Measurements from ENCODE around the gene KCTD15.

KCTD15 gene

DNA sequence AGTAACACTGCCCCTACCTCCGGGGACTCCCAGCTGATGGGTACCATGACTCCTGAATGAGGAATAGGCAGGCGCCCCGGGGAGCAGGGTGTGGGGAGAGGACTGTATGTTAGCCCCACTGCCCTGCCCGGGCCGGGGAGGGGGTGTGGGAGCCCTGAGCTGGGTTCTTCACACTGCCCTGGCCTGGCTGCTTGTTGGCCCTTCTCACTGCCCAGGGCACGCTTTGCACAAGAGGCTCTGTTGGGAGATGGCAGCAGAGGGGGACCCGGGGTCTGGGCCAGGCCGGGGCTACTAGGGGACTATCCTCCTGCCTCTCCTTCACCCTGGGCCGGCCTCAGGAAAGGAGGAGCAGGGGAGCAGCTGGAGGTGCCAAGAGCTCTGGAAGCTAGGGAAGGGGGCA, 19.3 kb upstream of the KCTD15 start:
- TF ChIP-seq, protein P1, sequence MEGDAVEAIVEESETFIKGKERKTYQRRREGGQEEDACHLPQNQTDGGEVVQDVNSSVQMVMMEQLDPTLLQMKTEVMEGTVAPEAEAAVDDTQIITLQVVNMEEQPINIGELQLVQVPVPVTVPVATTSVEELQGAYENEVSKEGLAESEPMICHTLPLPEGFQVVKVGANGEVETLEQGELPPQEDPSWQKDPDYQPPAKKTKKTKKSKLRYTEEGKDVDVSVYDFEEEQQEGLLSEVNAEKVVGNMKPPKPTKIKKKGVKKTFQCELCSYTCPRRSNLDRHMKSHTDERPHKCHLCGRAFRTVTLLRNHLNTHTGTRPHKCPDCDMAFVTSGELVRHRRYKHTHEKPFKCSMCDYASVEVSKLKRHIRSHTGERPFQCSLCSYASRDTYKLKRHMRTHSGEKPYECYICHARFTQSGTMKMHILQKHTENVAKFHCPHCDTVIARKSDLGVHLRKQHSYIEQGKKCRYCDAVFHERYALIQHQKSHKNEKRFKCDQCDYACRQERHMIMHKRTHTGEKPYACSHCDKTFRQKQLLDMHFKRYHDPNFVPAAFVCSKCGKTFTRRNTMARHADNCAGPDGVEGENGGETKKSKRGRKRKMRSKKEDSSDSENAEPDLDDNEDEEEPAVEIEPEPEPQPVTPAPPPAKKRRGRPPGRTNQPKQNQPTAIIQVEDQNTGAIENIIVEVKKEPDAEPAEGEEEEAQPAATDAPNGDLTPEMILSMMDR (IDR thresholded peaks at IDR 0.05; ENCODE audit: control insufficient read depth, extremely low read depth, insufficient read depth), result no peak
- H3K4me3 ChIP-seq (ENCODE audit: low read depth, low read length), result no peak overlapping the region
- DNase-seq (ENCODE audit: low read depth), result no peak

DNA sequence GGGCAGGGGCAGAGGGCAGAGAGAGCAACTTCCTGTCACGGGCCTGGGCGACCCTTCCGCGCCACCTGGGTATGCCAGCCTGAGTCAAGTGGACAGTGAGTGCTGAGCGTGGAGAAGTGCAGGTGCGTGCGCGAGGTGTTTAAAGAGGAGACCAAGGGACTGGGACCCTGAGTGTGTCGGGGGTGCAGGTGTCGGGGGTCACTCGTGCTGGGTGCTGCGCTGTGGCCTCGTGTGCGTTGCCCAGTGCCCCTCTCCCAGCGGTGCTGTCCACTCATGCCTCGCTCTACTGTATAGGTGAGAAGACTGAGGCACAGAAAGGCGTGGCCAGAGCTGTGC, 18.9 kb upstream of the KCTD15 start:
- no peak overlapping the region for H3K4me3 ChIP-seq (ENCODE audit: low read depth, low read length)
- TF ChIP-seq, protein P1 (IDR thresholded peaks at IDR 0.05; ENCODE audit: control insufficient read depth, extremely low read depth, insufficient read depth), result no peak
- DNase-seq (ENCODE audit: low read depth), result no peak

DNA sequence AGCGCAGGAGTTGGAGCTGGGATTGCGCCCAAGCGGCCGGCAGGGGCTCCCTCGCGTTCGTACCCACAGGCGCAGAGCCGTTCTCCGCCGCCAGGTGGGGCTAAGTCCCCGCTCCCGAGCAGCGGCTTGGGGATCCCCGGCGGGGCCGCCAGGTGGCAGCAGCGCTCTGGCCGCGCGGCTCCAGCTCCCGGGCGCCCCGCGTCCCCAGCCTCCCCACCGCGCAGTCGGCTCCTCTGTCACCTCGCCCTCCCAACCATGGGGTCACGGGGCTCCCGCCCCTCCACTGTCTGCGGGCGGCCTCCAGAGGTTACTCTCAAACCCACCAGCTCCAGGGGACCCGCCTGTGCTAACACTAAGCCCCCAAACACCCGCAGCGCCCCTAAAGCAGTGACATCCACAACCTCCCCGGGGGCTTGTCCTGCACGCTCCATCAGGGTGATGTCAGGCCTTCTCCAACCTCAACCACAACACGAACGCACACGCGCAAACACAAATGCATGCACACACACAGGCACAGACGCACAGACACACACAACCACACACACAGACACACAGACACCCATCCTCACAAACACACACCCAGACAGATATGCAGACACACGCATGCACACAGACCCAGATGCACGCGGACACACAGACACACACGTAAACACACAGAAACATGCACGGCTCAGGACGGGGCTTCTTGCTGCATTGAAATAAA, 18.4 kb upstream of the KCTD15 start:
- peak; percentile 21 for DNase-seq (ENCODE audit: low read depth)
- H3K4me3 ChIP-seq (ENCODE audit: low read depth, low read length), result peak overlapping the region; percentile 38
- TF ChIP-seq, protein P1 (IDR thresholded peaks at IDR 0.05; ENCODE audit: control insufficient read depth, extremely low read depth, insufficient read depth), result peak; percentile 100

DNA sequence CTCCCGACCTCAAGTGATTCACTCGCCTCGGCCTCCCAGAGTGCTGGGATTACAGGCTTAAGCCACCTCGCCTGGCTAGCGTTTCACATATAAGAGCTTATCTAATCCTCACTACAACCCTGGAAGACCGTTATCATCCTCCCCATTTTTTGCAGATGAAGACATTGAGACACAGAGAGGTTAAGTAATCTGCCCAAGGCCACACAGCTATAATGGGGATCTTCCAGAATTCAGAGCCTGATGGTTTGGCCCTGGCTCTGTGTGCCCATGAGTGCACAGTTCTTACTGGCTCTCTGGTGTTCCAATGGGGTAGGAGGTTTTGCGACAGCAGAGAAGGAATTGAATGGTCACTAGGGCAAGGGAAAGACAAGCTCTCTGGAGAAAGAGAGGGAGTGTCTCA, 16.8 kb upstream of the KCTD15 start:
- no peak for DNase-seq (ENCODE audit: low read depth)
- no peak overlapping the region for H3K4me3 ChIP-seq (ENCODE audit: low read depth, low read length)
- TF ChIP-seq, protein P1 (IDR thresholded peaks at IDR 0.05; ENCODE audit: control insufficient read depth, extremely low read depth, insufficient read depth), result no peak

DNA sequence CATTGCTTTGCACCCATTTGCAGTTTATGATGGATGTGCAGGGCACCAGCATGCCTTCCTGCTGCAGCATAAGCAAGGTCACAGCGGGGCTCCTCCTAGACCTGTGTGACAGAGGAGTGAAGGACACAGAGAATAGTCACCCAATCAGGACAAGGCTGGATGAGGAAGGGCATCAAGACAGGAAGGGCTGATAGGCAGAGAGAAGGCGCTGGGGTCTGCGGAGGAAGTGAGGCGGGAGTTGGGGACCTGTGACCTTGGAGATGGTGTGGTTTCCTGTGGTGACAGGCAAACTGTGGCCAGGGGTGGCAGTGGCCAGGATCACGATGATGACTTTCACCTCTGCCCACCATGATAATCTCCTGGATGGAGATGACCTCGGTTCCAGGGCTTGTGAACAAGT, 16.4 kb upstream of the KCTD15 start:
- no peak overlapping the region for H3K4me3 ChIP-seq (ENCODE audit: low read depth, low read length)
- DNase-seq (ENCODE audit: low read depth), result no peak
- TF ChIP-seq, protein P1 (IDR thresholded peaks at IDR 0.05; ENCODE audit: control insufficient read depth, extremely low read depth, insufficient read depth), result no peak

DNA sequence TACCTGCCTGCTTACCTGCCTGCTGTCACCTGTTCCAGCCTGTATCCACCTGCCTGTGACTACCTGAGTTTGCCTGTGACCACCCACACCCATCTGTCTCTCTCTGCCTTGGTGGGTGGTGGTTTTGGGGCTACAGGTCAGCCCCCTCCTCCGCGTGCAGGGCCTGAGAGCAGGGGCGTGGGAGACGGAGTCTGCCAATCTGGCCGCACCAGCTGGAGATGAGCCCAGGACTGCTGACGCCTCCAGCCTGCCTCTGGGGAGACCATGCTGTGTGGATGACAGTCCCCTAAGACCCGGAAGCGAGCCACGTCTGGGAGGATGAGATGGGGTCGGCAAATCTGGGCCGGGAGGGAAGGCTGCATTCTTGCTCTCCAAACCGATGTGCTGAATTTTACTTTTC, 15.9 kb upstream of the KCTD15 start:
- no peak overlapping the region for H3K4me3 ChIP-seq (ENCODE audit: low read depth, low read length)
- TF ChIP-seq, protein P1 (IDR thresholded peaks at IDR 0.05; ENCODE audit: control insufficient read depth, extremely low read depth, insufficient read depth), result no peak
- no peak for DNase-seq (ENCODE audit: low read depth)

DNA sequence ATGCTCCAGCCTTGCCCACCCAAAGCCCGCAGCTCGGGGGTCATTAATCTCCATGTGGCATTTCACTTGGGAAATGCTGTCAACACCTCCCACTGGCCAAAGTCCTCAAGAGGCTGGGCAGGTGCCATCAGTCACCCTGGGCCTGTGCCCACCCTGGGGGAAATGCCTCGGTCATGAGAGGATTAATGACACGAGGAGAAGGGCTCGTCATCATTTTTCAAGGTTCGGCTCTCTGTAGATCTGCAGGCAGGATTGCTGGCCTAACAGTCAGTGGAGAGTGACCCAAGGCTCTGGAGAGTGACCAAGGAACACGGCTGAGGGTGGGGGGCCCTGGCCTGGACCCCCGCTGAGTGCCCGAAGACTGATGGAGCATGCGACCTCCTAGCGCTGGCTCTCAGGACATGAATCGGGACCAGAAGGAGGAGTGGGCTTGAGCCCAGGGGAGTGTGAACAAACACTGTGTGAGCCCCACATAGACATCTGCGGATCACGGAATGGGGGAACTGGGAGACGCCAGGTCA, 15.2 kb upstream of the KCTD15 start:
- no peak for DNase-seq (ENCODE audit: low read depth)
- H3K4me3 ChIP-seq (ENCODE audit: low read depth, low read length), result no peak overlapping the region
- TF ChIP-seq, protein P1 (IDR thresholded peaks at IDR 0.05; ENCODE audit: control insufficient read depth, extremely low read depth, insufficient read depth), result no peak

Data from LNCaP clone FGC (cell line).